ENCODE measurements around the gene CNPY4. TPM values are rescaled to one million over a fixed set of nuclear protein-coding genes. Genes with fewer than 3 reads are reported as not detected.

Gene CNPY4
- polyA plus RNA-seq, 1 donor (not counting 4 experiments of a cell fraction or from before 2014, with no cell fraction given) = 9.9 TPM

- no peak overlapping the region for H3K9ac ChIP-seq (ENCODE audit: control insufficient read depth, extremely low read depth, insufficient read depth, low read length)
- TF ChIP-seq EZH2 (IDR thresholded peaks at IDR 0.05; ENCODE audit: low read length) = no peak
- TF ChIP-seq CTCF (optimal IDR thresholded peaks at IDR 0.05 in 1 of 3, IDR thresholded peaks at IDR 0.05 in 1 of 3, conservative IDR thresholded peaks at IDR 0.05 in 1 of 3; ENCODE audit: extremely low read depth in 1 of 3, insufficient read depth in 2 of 3, low read length in 3 of 3) = no peak
- no peak overlapping the region for H3K4me2 ChIP-seq (ENCODE audit: control insufficient read depth, extremely low read depth, insufficient read depth, low read depth, low read length)
- no peak overlapping the region for H3K27ac ChIP-seq (ENCODE audit: control insufficient read depth, insufficient read depth, low read length)
- DNase-seq (ENCODE audit: low read depth, low spot score) (no peak), FAIRE-seq (no peak)
- peaks cover 14% of the 10 kb centered on the region for H3K27me3 ChIP-seq (ENCODE audit: control insufficient read depth, extremely low read depth, insufficient read depth, low read length)
- H3K36me3 ChIP-seq (ENCODE audit: control insufficient read depth in 2 of 2, extremely low read depth in 1 of 2, insufficient read depth in 2 of 2, low read length in 2 of 2) = no peaks in the 10 kb centered on the region
- H3K9me3 ChIP-seq (ENCODE audit: control insufficient read depth, low read depth, low read length) = peaks cover 1% of the 10 kb centered on the region
- H3K4me1 ChIP-seq (ENCODE audit: control insufficient read depth, extremely low read depth, insufficient read depth, low read length) = no peaks in the 10 kb centered on the region
- dilution Hi-C loops (cut with MboI; ENCODE audit: extremely low pct_ligation_motif_present, low sequenced_read_pairs) = no loop called here
- H2AFZ ChIP-seq (ENCODE audit: control insufficient read depth, low read length) = no peak overlapping the region
- no peaks in the 10 kb centered on the region for H3K9me1 ChIP-seq (ENCODE audit: control insufficient read depth, extremely low read depth, insufficient read depth, low read length)
- H4K20me1 ChIP-seq (ENCODE audit: control insufficient read depth, extremely low read depth, insufficient read depth, low read length) = no peaks in the 10 kb centered on the region
- no peak overlapping the region for H3K4me3 ChIP-seq (ENCODE audit: control insufficient read depth in 2 of 3, extremely low read depth in 1 of 3, insufficient read depth in 2 of 3, low read depth in 1 of 3, low read length in 3 of 3)
- H3K79me2 ChIP-seq (ENCODE audit: control insufficient read depth, insufficient read depth, low read length) = no peaks in the 10 kb centered on the region
These were observed 55.1 kb downstream of the CNPY4 start for GRCh38 chr7:100174582-100174981.

Small RNAs within 50 kb of the gene (small RNA-seq; reads per million reads assigned to genes)
- gene MIR106B (ENCODE audit: insufficient read length in 3 of 3, low read depth in 3 of 3, low replicate concordance in 1 of 3) (410 to 20,047 (median 18,698) reads per million in 3 experiments), gene MIR25 (ENCODE audit: insufficient read length in 3 of 3, low read depth in 3 of 3, low replicate concordance in 1 of 3) (622 to 9,902 (median 7,645) reads per million in 3 experiments), gene MIR93 (ENCODE audit: insufficient read length in 3 of 3, low read depth in 3 of 3, low replicate concordance in 1 of 3) (257 to 5,378 (median 4,167) reads per million in 3 experiments)

Other genes with a start within 250 kb of the CNPY4 start
- 0.09 TPM in 1 of 3 replicates, not detected in the others for gene OR2AE1, start 242.6 kb upstream of the CNPY4 start, polyA plus RNA-seq
- 17.9 to 25.5 TPM (median 19.7 TPM) in 3 replicates for gene TRIM4, start 200.1 kb upstream of the CNPY4 start, polyA plus RNA-seq
- not detected in 3 replicates for gene GJC3, start 190.0 kb upstream of the CNPY4 start, polyA plus RNA-seq
- 0.14 to 1.3 TPM (median 1.3 TPM) in 3 replicates for gene AZGP1, start 143.6 kb upstream of the CNPY4 start, polyA plus RNA-seq
- 20.6 to 26.8 TPM (median 24.7 TPM) in 3 replicates for gene ZKSCAN1, start 104.0 kb upstream of the CNPY4 start, polyA plus RNA-seq
- gene ZSCAN21, start 69.9 kb upstream of the CNPY4 start, polyA plus RNA-seq = 11.2 to 12.9 TPM (median 12.6 TPM) in 3 replicates
- 16.6 to 17.7 TPM (median 16.8 TPM) in 3 replicates for gene ZNF3, start 37.9 kb upstream of the CNPY4 start, polyA plus RNA-seq
- gene COPS6, start 30.7 kb upstream of the CNPY4 start, polyA plus RNA-seq = 144 to 184 TPM (median 171 TPM) in 3 replicates
- 23.7 to 60.0 TPM (median 46.8 TPM) in 3 replicates for gene MCM7, start 18.2 kb upstream of the CNPY4 start, polyA plus RNA-seq
- 13.7 to 15.2 TPM (median 14.2 TPM) in 3 replicates for gene AP4M1, start 18.0 kb upstream of the CNPY4 start, polyA plus RNA-seq
- gene TAF6, start 276 bp upstream of the CNPY4 start, polyA plus RNA-seq = 4.5 to 11.7 TPM (median 7.6 TPM) in 3 replicates
- gene MBLAC1, start 7.3 kb downstream of the CNPY4 start, polyA plus RNA-seq = 0.21 to 0.50 TPM (median 0.46 TPM) in 3 replicates
- gene LAMTOR4, start 29.3 kb downstream of the CNPY4 start, polyA plus RNA-seq = 99.2 to 151 TPM (median 115 TPM) in 3 replicates
- gene TRAPPC14, start 39.1 kb downstream of the CNPY4 start, polyA plus RNA-seq = 3.1 to 4.7 TPM (median 4.4 TPM) in 3 replicates
- gene GAL3ST4, start 49.0 kb downstream of the CNPY4 start, polyA plus RNA-seq = 1.5 to 2.7 TPM (median 1.5 TPM) in 3 replicates
- 0.55 to 0.81 TPM (median 0.61 TPM) in 3 replicates for gene GPC2, start 57.7 kb downstream of the CNPY4 start, polyA plus RNA-seq
- 0.10 to 0.28 TPM (median 0.15 TPM) in 3 replicates for gene STAG3, start 58.3 kb downstream of the CNPY4 start, polyA plus RNA-seq
- 0.31 to 0.41 TPM (median 0.36 TPM) in 3 replicates for gene PVRIG, start 100.3 kb downstream of the CNPY4 start, polyA plus RNA-seq
- not detected in 3 replicates for gene SPDYE3, start 188.1 kb downstream of the CNPY4 start, polyA plus RNA-seq
- 16.5 to 31.4 TPM (median 23.1 TPM) in 3 replicates for gene PILRB, start 238.5 kb downstream of the CNPY4 start, polyA plus RNA-seq